ENCODE data around the gene MYZAP.

MYZAP gene

DNA sequence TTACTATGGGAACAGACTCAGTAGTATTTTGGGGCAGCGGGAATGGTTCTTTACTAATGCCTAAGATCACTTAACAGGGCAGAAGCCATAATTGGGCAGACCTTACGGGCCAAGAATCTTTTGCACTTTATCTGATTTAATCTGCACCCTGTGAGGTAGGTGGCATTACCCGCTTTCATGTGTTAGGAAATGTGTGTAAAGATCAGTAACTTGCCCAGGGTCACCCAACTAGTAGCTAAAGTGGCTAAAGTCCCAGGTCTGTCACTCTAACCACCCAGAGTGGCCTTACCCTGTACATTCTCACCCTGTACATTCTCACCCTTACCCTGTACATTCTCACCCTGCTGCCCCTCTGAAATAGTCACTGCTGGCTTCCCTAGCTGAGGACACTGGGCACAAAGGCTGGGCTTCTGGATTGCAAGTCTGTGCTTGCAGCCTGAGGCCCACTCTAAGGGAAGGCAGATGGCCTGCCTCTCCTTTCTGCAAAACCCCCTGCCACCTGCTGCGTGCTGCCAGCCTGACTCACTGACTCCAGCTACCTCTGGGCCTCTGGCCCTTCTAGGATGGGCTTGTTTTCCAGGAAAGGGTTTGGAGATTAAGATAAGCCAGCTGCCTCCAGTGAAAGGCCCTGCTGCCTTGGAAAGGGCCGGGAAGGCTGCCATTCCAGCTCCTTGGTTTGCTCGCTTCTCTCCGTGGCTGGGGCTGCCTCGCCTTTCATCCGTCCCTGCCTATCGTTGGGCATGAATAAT is 37.5 kb upstream of the MYZAP start:
- TF ChIP-seq, protein P1, sequence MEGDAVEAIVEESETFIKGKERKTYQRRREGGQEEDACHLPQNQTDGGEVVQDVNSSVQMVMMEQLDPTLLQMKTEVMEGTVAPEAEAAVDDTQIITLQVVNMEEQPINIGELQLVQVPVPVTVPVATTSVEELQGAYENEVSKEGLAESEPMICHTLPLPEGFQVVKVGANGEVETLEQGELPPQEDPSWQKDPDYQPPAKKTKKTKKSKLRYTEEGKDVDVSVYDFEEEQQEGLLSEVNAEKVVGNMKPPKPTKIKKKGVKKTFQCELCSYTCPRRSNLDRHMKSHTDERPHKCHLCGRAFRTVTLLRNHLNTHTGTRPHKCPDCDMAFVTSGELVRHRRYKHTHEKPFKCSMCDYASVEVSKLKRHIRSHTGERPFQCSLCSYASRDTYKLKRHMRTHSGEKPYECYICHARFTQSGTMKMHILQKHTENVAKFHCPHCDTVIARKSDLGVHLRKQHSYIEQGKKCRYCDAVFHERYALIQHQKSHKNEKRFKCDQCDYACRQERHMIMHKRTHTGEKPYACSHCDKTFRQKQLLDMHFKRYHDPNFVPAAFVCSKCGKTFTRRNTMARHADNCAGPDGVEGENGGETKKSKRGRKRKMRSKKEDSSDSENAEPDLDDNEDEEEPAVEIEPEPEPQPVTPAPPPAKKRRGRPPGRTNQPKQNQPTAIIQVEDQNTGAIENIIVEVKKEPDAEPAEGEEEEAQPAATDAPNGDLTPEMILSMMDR (conservative IDR thresholded peaks at IDR 0.05; ENCODE audit: low read depth, low read length) = no peak
- H3K4me3 ChIP-seq (ENCODE audit: low read depth, low read length) = no peak overlapping the region
- no peak for DNase-seq (ENCODE audit: low read depth)

DNA sequence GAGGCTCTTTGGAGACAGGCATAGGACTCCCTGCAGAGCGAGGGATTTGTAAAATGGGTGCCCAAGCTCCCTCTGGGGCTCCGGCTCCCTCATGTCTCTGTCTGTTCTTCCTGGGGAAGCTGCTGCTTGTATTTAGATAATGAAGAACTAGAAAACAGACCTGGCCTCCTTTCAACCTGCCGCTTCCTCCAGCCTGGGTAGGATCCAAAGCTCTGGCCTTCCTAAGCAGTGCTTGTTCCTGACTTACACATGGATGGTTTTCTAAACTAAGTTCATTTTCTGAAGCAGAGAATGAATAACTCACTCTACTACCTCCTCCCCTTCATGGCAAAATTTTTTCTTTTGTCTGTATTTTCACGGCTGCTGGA is 36.9 kb upstream of the MYZAP start:
- no peak overlapping the region for H3K4me3 ChIP-seq (ENCODE audit: low read depth, low read length)
- TF ChIP-seq, protein P1 (conservative IDR thresholded peaks at IDR 0.05; ENCODE audit: low read depth, low read length) = no peak
- no peak for DNase-seq (ENCODE audit: low read depth)

DNA sequence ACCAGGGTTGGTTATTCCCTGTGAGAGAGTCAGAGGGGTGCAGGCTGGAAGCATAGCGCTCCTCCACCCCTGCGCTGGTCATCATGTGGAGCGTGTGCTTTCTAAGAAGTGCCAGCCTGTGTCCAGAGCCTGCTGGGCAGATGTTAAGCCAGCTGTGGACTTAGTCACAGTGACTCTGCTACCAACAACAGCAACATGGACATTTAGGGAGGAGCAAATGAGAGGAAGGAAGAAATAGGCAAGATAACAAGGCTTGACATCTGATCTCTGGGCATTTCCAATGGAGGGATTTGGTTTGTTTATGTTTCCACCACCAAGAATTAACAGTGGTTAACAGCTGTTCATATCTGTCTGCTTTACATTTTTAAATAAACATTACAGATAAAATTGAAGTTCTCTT is 36.4 kb upstream of the MYZAP start:
- H3K4me3 ChIP-seq (ENCODE audit: low read depth, low read length) = no peak overlapping the region
- TF ChIP-seq, protein P1 (conservative IDR thresholded peaks at IDR 0.05; ENCODE audit: low read depth, low read length) = no peak
- DNase-seq (ENCODE audit: low read depth) = no peak

DNA sequence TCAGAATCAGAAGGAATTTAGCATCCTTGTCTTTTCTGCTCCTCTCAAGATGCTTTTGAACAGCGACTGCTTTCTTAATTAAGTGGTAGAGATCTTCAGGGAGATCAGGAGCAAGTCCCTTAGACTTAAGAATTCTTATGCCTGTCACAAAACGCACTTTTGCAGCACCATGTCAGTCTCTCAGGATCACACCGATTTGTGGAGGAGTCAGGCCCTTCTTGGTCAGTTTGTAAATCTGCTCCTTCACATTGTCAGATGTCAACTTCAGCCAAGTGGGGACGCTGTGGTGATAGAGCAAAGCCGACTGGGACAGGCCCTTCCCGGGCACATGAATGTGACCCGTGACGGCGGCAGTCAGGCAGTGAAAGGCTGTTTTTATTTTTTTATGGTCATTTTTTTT is 35.7 kb upstream of the MYZAP start:
- H3K4me3 ChIP-seq (ENCODE audit: low read depth, low read length) = no peak overlapping the region
- DNase-seq (ENCODE audit: low read depth) = no peak
- TF ChIP-seq, protein P1 (conservative IDR thresholded peaks at IDR 0.05; ENCODE audit: low read depth, low read length) = no peak

DNA sequence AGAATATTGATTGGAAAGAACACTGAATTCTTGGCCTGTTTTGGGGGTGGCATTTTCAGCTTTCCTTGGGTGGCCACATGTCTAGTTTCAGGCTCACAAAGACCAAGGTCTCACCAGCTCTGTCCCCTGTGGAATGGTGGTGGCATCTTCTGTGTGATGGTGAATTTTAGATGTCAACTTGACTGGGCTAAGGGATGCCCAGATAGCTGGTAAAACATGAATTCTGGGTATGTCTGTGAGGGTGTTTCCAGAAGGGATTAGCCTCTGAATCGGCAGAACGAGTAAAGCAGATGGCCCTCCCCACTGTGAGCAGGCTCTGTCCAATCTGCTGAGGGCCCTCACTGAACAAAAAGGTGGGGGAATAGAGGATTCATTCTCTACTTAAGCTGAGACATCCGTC is 34.4 kb upstream of the MYZAP start:
- H3K4me3 ChIP-seq (ENCODE audit: low read depth, low read length) = no peak overlapping the region
- TF ChIP-seq, protein P1 (conservative IDR thresholded peaks at IDR 0.05; ENCODE audit: low read depth, low read length) = no peak
- no peak for DNase-seq (ENCODE audit: low read depth)

DNA sequence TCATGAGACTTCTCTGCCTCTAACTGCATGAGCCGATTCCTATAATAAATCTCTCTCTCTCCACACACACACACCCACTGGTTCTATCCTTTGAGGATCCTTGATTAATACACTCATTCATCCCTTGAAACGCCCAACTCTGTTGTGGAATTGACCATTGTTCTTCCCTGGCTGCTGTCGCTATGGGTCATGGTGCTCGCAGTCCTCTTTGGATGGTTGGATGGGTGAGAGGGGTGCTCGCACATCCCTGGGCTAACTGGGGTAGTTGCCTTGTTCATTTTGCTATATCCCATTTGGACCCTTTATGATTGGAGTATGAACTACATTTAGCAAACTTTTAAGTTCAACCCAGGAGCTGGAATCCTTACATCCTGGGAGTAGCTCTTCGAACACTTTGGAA is 33.9 kb upstream of the MYZAP start:
- no peak for DNase-seq (ENCODE audit: low read depth)
- H3K4me3 ChIP-seq (ENCODE audit: low read depth, low read length) = no peak overlapping the region
- TF ChIP-seq, protein P1 (conservative IDR thresholded peaks at IDR 0.05; ENCODE audit: low read depth, low read length) = no peak

DNA sequence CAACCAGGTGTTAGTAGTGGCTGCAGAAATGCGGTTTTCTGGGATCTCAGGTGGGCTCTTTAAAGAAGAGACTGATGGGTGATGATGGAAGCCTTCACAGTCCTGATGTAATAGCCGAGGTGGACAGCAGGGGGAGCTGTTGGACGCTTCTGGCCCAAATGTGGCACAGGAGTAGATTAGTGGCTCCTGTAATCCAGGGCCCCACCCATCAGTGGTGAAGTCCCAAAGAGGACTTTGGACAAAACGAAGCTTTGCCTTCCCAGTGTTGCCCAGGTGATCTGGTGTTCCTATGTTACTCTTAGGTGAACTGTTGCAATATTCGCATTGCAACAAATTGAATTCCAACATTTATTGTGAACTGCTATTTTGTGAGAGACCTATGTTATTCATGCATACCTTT is 31.8 kb upstream of the MYZAP start:
- H3K4me3 ChIP-seq (ENCODE audit: low read depth, low read length) = no peak overlapping the region
- peak; percentile 48 for DNase-seq (ENCODE audit: low read depth)
- TF ChIP-seq, protein P1 (conservative IDR thresholded peaks at IDR 0.05; ENCODE audit: low read depth, low read length) = peak; percentile 95
